Measurements from ENCODE around the gene VASN. TPM values are rescaled to one million over a fixed set of nuclear protein-coding genes. Genes with fewer than 3 reads are reported as not detected.

VASN gene
- total RNA-seq, 1 donor from 2014 or later: 4.0 TPM

DNA sequence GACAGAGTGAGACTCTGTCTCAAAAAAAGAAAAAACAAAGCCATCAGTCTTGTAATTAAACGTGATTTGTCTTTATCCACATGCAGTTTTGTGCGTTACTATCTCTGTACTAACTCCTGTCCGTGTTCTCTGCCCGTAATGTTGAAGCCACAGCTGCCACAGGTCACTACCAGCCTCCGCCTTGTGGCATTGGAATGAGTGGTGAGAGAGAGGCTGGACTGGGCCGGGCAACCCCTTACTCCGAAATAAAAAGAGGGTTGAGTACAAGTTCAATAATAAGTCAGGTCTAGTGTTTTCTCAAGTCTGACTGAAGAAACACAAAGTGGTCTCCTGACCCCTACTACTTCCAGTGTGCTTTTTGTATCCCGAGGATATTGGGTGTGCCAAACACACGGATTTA, 59.4 kb downstream of the VASN start:
- H3K27me3 Mint-ChIP-seq: no peaks in the 10 kb centered on the region
- peaks cover 21% of the 10 kb centered on the region for H3K4me1 Mint-ChIP-seq (ENCODE audit: low read depth)
- no peaks in the 10 kb centered on the region for H3K9me3 Mint-ChIP-seq (ENCODE audit: low read depth)
- no peak overlapping the region for H3K4me3 Mint-ChIP-seq (ENCODE audit: low read depth)
- H3K36me3 Mint-ChIP-seq (ENCODE audit: insufficient read depth): peaks cover 15% of the 10 kb centered on the region
- no peak for DNase-seq (ENCODE audit: low spot score, unreplicated experiment)
- TF ChIP-seq CTCF (IDR thresholded peaks at IDR 0.05; ENCODE audit: unreplicated experiment): no peak
- H3K27ac Mint-ChIP-seq: no peak overlapping the region

Other genes starting within 250 kb of the VASN start
- gene SRL, start 129.8 kb upstream of the VASN start, total RNA-seq: 0.09 TPM in 1 of 2 replicates, not detected in the other
- 22.9 and 29.0 TPM in 2 replicates for gene TFAP4, start 98.8 kb upstream of the VASN start, total RNA-seq
- gene GLIS2, start 55.8 kb upstream of the VASN start, total RNA-seq: 22.2 and 23.2 TPM in 2 replicates
- gene PAM16, start 20.5 kb upstream of the VASN start, total RNA-seq: 33.5 and 36.7 TPM in 2 replicates
- gene CORO7, start 44.7 kb downstream of the VASN start, total RNA-seq: 25.7 and 35.2 TPM in 2 replicates
- 38.8 and 42.3 TPM in 2 replicates for gene DNAJA3, start 54.0 kb downstream of the VASN start, total RNA-seq
- gene NMRAL1, start 102.8 kb downstream of the VASN start, total RNA-seq: 47.1 and 48.7 TPM in 2 replicates
- gene HMOX2, start 104.5 kb downstream of the VASN start, total RNA-seq: 28.5 and 30.1 TPM in 2 replicates
- gene CDIP1, start 166.9 kb downstream of the VASN start, total RNA-seq: 30.2 and 31.8 TPM in 2 replicates
- 1.2 and 1.7 TPM in 2 replicates for gene C16orf96, start 184.5 kb downstream of the VASN start, total RNA-seq
- 39.0 and 39.4 TPM in 2 replicates for gene UBALD1, start 243.0 kb downstream of the VASN start, total RNA-seq

Measured in progenitor cell of endocrine pancreas (in vitro differentiated cells).